OCI-LY3 (cell line): ENCODE measurements around the gene SELENOO.

Experiments used
- H2AFZ ChIP-seq: fragments of 200-600, 300-600 bp; shearing (Covaris generic); 2 replicates; pipeline ENCODE4 v1.6.0; 2014; ENCODE audit warnings: antibody characterized with exemption, low read depth, low read length
- H3K27ac ChIP-seq: fragments of 200-600, 300-600 bp; sonication (generic); 2 replicates; pipeline ENCODE4 v1.5.1; 2014; ENCODE audit warnings: mild to moderate bottlenecking, low read length, moderate library complexity, mixed read lengths
- H3K27me3 ChIP-seq: fragments of 200-600, 300-600 bp; sonication (generic); 2 replicates; pipeline ENCODE4 v1.6.1; 2014; ENCODE audit warnings: low read depth, low read length, mixed read lengths
- H3K36me3 ChIP-seq: fragments of 200-600, 300-600 bp; sonication (generic); replicated peaks from 2 replicates; pipeline ENCODE3; 2014; ENCODE audit warnings: low read depth, low read length, mixed read lengths
- H3K4me1 ChIP-seq: fragments of 300-600, 200-600 bp; sonication (generic); 2 replicates; pipeline ENCODE4 v1.6.1; 2014; ENCODE audit warnings: low read length, mixed read lengths
- H3K4me2 ChIP-seq: fragments of 200-600, 300-600 bp; sonication (generic); 2 replicates; pipeline ENCODE4 v1.6.1; 2014; ENCODE audit warnings: low read length, mixed read lengths
- H3K4me3 ChIP-seq: fragments of 300-600, 200-600 bp; sonication (generic); 2 replicates; pipeline ENCODE4 v1.5.1; 2014; ENCODE audit warnings: antibody characterized with exemption, mild to moderate bottlenecking, low read length, moderate library complexity
- H3K79me2 ChIP-seq: fragments of 300-600, 200-600 bp; shearing (Covaris generic); 2 replicates; pipeline ENCODE4 v1.6.1; 2014; ENCODE audit warnings: mild to moderate bottlenecking, low read length, mixed read lengths
- H3K9ac ChIP-seq: fragments of 300-600, 200-600 bp; shearing (Covaris generic); 2 replicates; pipeline ENCODE4 v1.6.0; 2014; ENCODE audit warnings: mild to moderate bottlenecking, low read length, moderate library complexity
- H3K9me3 ChIP-seq: fragments of 200-600, 300-600 bp; shearing (Covaris generic); 2 replicates; pipeline ENCODE4 v1.6.1; 2014; ENCODE audit warnings: low read length, mixed read lengths; ENCODE audit not compliant: insufficient read depth
- H4K20me1 ChIP-seq: fragments of 200-600, 300-600 bp; sonication (generic); 2 replicates; pipeline ENCODE4 v1.6.1; 2016; ENCODE audit warnings: low read length, mixed read lengths; ENCODE audit not compliant: insufficient read depth
- CTCF ChIP-seq: fragments of 200-600, 300-600 bp; sonication (generic); IDR thresholded peaks from 2 replicates; pipeline ENCODE4 v1.5.1; 2014; ENCODE audit warnings: antibody characterized with exemption, low read length, low read depth
- EZH2phosphoT487 ChIP-seq: fragments of 200-600 bp; shearing (Covaris generic); IDR thresholded peaks from 2 replicates; pipeline ENCODE4 v1.6.1; 2018; ENCODE audit warnings: antibody characterized with exemption, mixed run types, low read depth

The SELENOO gene

GRCh38 chr22:50256258-50256862 lies 55.5 kb downstream of the SELENOO start:
- Histone ChIP-seq H3K79me2 (peaks cover 18% of the 10 kb centered on the region), H3K36me3 (no peaks in the 10 kb centered on the region), H4K20me1 (no peaks in the 10 kb centered on the region), H2AFZ (no peak overlapping the region), H3K27me3 (no peaks in the 10 kb centered on the region), H3K9me3 (no peaks in the 10 kb centered on the region), H3K9ac (no peak overlapping the region), H3K27ac (no peak overlapping the region), H3K4me2 (no peak overlapping the region), H3K4me1 (peaks cover 8% of the 10 kb centered on the region; the same call in 1 of the 2 replicates), H3K4me3 (no peak overlapping the region)
- no peak for TF ChIP-seq CTCF
- no peak for TF ChIP-seq EZH2phosphoT487

GRCh38 chr22:50257041-50257440 lies 56.2 kb downstream of the SELENOO start:
- Histone ChIP-seq H3K27ac (no peak overlapping the region), H4K20me1 (no peaks in the 10 kb centered on the region), H3K4me3 (no peak overlapping the region), H3K79me2 (peaks cover 18% of the 10 kb centered on the region), H3K9me3 (no peaks in the 10 kb centered on the region), H3K27me3 (no peaks in the 10 kb centered on the region), H3K9ac (no peak overlapping the region), H3K4me2 (no peak overlapping the region), H3K4me1 (peaks cover 6% of the 10 kb centered on the region), H2AFZ (no peak overlapping the region), H3K36me3 (no peaks in the 10 kb centered on the region)
- TF ChIP-seq CTCF (no peak), EZH2phosphoT487 (no peak)

- Histone ChIP-seq H2AFZ (no peak overlapping the region), H3K36me3 (no peaks in the 10 kb centered on the region), H4K20me1 (no peaks in the 10 kb centered on the region), H3K27ac (no peak overlapping the region), H3K4me3 (no peak overlapping the region), H3K9ac (no peak overlapping the region), H3K4me1 (peaks cover 12% of the 10 kb centered on the region), H3K79me2 (peaks cover 18% of the 10 kb centered on the region), H3K9me3 (no peaks in the 10 kb centered on the region), H3K4me2 (no peak overlapping the region), H3K27me3 (no peaks in the 10 kb centered on the region)
- no peak for TF ChIP-seq EZH2phosphoT487
- TF ChIP-seq CTCF = no peak
These were observed 56.9 kb downstream of the SELENOO start for GRCh38 chr22:50257451-50258360.
